HG03565 (cell line): ENCODE results near the gene ATRNL1.
"Not testable (repeated sequence)": the region's sequence is repeated elsewhere in the genome, so short reads cannot be mapped to it uniquely, and the experiment has no call there.

Source experiments
- ATAC-seq: cut with Tn5 transposase; IDR thresholded peaks from one replicate; pipeline ENCODE4 v1.9.1; 2021; ENCODE audit warnings: mild to moderate bottlenecking, moderate library complexity; ENCODE audit not compliant: unreplicated experiment

Gene ATRNL1

GRCh38 chr10:115827231-115828009 lies 734.3 kb downstream of the ATRNL1 start:
- no peak for ATAC-seq

- ATAC-seq, result not testable (repeated sequence)
Observed at GRCh38 chr10:115828182-115828581, 735.0 kb downstream of the ATRNL1 start.

- ATAC-seq, result no peak
Observed at GRCh38 chr10:115829521-115830205, 736.5 kb downstream of the ATRNL1 start.

- ATAC-seq, result no peak
Observed at GRCh38 chr10:115830265-115830970, 737.3 kb downstream of the ATRNL1 start.

- no peak for ATAC-seq
Observed at GRCh38 chr10:115831016-115831415, 737.9 kb downstream of the ATRNL1 start.

GRCh38 chr10:115833119-115833518 lies 740.0 kb downstream of the ATRNL1 start:
- ATAC-seq, result no peak

GRCh38 chr10:115844591-115844990 lies 751.4 kb downstream of the ATRNL1 start:
- no peak for ATAC-seq

- no peak for ATAC-seq
Observed at GRCh38 chr10:115845921-115846320, 752.8 kb downstream of the ATRNL1 start.

GRCh38 chr10:115846528-115846927 lies 753.4 kb downstream of the ATRNL1 start:
- no peak for ATAC-seq

- no peak for ATAC-seq
Observed at GRCh38 chr10:115849197-115849596, 756.0 kb downstream of the ATRNL1 start.

GRCh38 chr10:115850666-115851065 lies 757.5 kb downstream of the ATRNL1 start:
- ATAC-seq, result no peak

GRCh38 chr10:115851695-115852094 lies 758.5 kb downstream of the ATRNL1 start:
- no peak for ATAC-seq

GRCh38 chr10:115854740-115855435 lies 761.7 kb downstream of the ATRNL1 start:
- ATAC-seq, result no peak

GRCh38 chr10:115856580-115856979 lies 763.4 kb downstream of the ATRNL1 start:
- ATAC-seq, result no peak

GRCh38 chr10:115857856-115858255 lies 764.7 kb downstream of the ATRNL1 start:
- no peak for ATAC-seq

- ATAC-seq, result no peak
Observed at GRCh38 chr10:115860182-115861107, 767.3 kb downstream of the ATRNL1 start.

- ATAC-seq, result no peak
Observed at GRCh38 chr10:115861455-115861854, 768.3 kb downstream of the ATRNL1 start.

GRCh38 chr10:115861864-115862263 lies 768.7 kb downstream of the ATRNL1 start:
- no peak for ATAC-seq

- no peak for ATAC-seq
Observed at GRCh38 chr10:115866174-115866573, 773.0 kb downstream of the ATRNL1 start.

GRCh38 chr10:115866691-115867090 lies 773.5 kb downstream of the ATRNL1 start:
- no peak for ATAC-seq
